ENCODE measurements around the gene GRIN2A.
A peak's percentile ranks its signal among the peaks of the same experiment; 100 is the strongest.

Gene GRIN2A

DNA sequence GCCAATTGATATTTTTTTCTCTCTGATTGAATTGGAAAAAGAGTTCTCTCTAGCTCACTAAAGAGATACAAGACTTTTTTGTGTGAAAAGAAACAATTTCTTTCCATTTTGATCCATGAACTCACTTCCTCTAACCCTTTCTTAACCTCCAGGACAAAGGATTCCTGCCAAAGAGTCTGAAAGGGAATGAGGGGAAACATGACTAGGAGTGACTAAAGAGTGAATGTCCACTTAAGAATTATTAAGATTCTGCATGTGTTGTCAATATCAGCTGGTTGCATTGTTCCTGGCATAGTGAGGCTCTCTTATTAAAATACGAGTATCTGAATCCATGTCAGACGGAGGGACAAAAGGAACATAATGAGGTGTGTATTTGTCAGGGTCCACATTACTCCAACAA, 344.7 kb downstream of the GRIN2A start:
- Histone ChIP-seq H3K4me1 (no peaks in the 10 kb centered on the region), H3K36me3 (replicated peaks) (no peaks in the 10 kb centered on the region), H3K4me3 (no peak overlapping the region), H3K27me3 (ENCODE audit: low read depth) (no peaks in the 10 kb centered on the region), H3K9me3 (no peaks in the 10 kb centered on the region)
- DNase-seq (ENCODE audit: low spot score in 2 of 2), result no peak
- in situ Hi-C loops (cut with MboI; ENCODE audit: low sequenced_read_pairs), result no loop called here

- Histone ChIP-seq H3K36me3 (replicated peaks) (no peaks in the 10 kb centered on the region), H3K4me3 (no peak overlapping the region), H3K9me3 (no peaks in the 10 kb centered on the region), H3K4me1 (no peaks in the 10 kb centered on the region), H3K27me3 (ENCODE audit: low read depth) (no peaks in the 10 kb centered on the region)
- in situ Hi-C loops (cut with MboI; ENCODE audit: low sequenced_read_pairs), result no loop called here
- DNase-seq (ENCODE audit: low spot score in 2 of 2), result peak in 1 of 2 experiments; percentile 14
Measured at GRCh38 chr16:9836118-9836736, 346.0 kb downstream of the GRIN2A start.

GRCh38 chr16:9827062-9827752, 355.0 kb downstream of the GRIN2A start:
- no peak for DNase-seq (ENCODE audit: low spot score in 2 of 2)
- Histone ChIP-seq H3K36me3 (replicated peaks) (no peaks in the 10 kb centered on the region), H3K4me3 (no peak overlapping the region), H3K9me3 (no peaks in the 10 kb centered on the region), H3K4me1 (no peaks in the 10 kb centered on the region), H3K27me3 (ENCODE audit: low read depth) (no peaks in the 10 kb centered on the region)
- in situ Hi-C loops (cut with MboI; ENCODE audit: low sequenced_read_pairs), result no loop called here

GRCh38 chr16:9826656-9827055, 355.6 kb downstream of the GRIN2A start:
- Histone ChIP-seq H3K4me1 (no peaks in the 10 kb centered on the region), H3K9me3 (no peaks in the 10 kb centered on the region), H3K36me3 (replicated peaks) (no peaks in the 10 kb centered on the region), H3K4me3 (no peak overlapping the region), H3K27me3 (ENCODE audit: low read depth) (no peaks in the 10 kb centered on the region)
- in situ Hi-C loops (cut with MboI; ENCODE audit: low sequenced_read_pairs), result no loop called here
- DNase-seq (ENCODE audit: low spot score in 2 of 2), result no peak

GRCh38 chr16:9824200-9825068, 357.8 kb downstream of the GRIN2A start:
- Histone ChIP-seq H3K4me3 (no peak overlapping the region), H3K36me3 (replicated peaks) (no peaks in the 10 kb centered on the region), H3K9me3 (no peaks in the 10 kb centered on the region), H3K4me1 (no peaks in the 10 kb centered on the region), H3K27me3 (ENCODE audit: low read depth) (no peaks in the 10 kb centered on the region)
- no peak for DNase-seq (ENCODE audit: low spot score in 2 of 2)
- in situ Hi-C loops (cut with MboI; ENCODE audit: low sequenced_read_pairs), result no loop called here

GRCh38 chr16:9823510-9823909, 358.7 kb downstream of the GRIN2A start:
- in situ Hi-C loops (cut with MboI; ENCODE audit: low sequenced_read_pairs), result no loop called here

GRCh38 chr16:9821970-9822369, 360.3 kb downstream of the GRIN2A start:
- no peak overlapping the region for H3K4me3 ChIP-seq
- H3K36me3 ChIP-seq (replicated peaks), result no peaks in the 10 kb centered on the region
- in situ Hi-C loops (cut with MboI; ENCODE audit: low sequenced_read_pairs), result no loop called here
- H3K27me3 ChIP-seq (ENCODE audit: low read depth), result no peaks in the 10 kb centered on the region
- no peaks in the 10 kb centered on the region for H3K9me3 ChIP-seq
- no peak for DNase-seq (ENCODE audit: low spot score in 2 of 2)
- H3K4me1 ChIP-seq, result no peaks in the 10 kb centered on the region

More at GRCh38 chr16:9823510-9823909, 358.7 kb downstream of the GRIN2A start:
- Histone ChIP-seq H3K36me3 (replicated peaks) (no peaks in the 10 kb centered on the region), H3K4me3 (no peak overlapping the region), H3K4me1 (no peaks in the 10 kb centered on the region), H3K9me3 (no peaks in the 10 kb centered on the region), H3K27me3 (ENCODE audit: low read depth) (no peaks in the 10 kb centered on the region)
- no peak for DNase-seq (ENCODE audit: low spot score in 2 of 2)

DNA sequence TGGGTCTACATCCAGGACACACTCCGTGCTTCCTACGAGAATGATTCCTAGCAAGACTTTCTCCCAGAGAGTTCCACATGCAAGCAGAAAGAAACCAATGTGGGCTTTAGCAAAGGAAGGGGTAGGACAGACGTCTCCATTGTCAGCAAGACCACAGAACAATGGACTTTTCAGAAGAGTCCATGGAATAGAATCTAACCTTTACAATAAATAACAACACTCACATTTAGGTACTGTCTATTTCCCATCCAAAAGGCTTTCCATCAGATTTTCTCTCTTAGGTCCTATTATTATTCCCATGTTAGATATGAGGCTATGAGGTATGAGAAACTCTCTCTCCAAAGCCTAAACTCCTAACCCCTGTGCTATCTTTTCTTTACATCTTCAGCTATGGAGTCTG, 360.9 kb downstream of the GRIN2A start:
- Histone ChIP-seq H3K27me3 (ENCODE audit: low read depth) (no peaks in the 10 kb centered on the region), H3K4me1 (no peaks in the 10 kb centered on the region), H3K36me3 (replicated peaks) (no peaks in the 10 kb centered on the region), H3K4me3 (no peak overlapping the region), H3K9me3 (no peaks in the 10 kb centered on the region)
- in situ Hi-C loops (cut with MboI; ENCODE audit: low sequenced_read_pairs), result no loop called here
- DNase-seq (ENCODE audit: low spot score in 2 of 2), result no peak

GRCh38 chr16:9820476-9821246, 361.6 kb downstream of the GRIN2A start:
- Histone ChIP-seq H3K9me3 (no peaks in the 10 kb centered on the region), H3K4me1 (no peaks in the 10 kb centered on the region), H3K36me3 (replicated peaks) (no peaks in the 10 kb centered on the region), H3K4me3 (no peak overlapping the region), H3K27me3 (ENCODE audit: low read depth) (no peaks in the 10 kb centered on the region)
- in situ Hi-C loops (cut with MboI; ENCODE audit: low sequenced_read_pairs), result no loop called here
- DNase-seq (ENCODE audit: low spot score in 2 of 2), result no peak

- H3K36me3 ChIP-seq (replicated peaks), result no peaks in the 10 kb centered on the region
- H3K27me3 ChIP-seq (ENCODE audit: low read depth), result no peaks in the 10 kb centered on the region
- DNase-seq (ENCODE audit: low spot score in 2 of 2), result no peak
- in situ Hi-C loops (cut with MboI; ENCODE audit: low sequenced_read_pairs), result no loop called here
- H3K9me3 ChIP-seq, result no peaks in the 10 kb centered on the region
- H3K4me3 ChIP-seq, result no peak overlapping the region
- no peaks in the 10 kb centered on the region for H3K4me1 ChIP-seq
Measured at GRCh38 chr16:9818702-9819101, 363.5 kb downstream of the GRIN2A start.

GRCh38 chr16:9817586-9817985, 364.6 kb downstream of the GRIN2A start:
- Histone ChIP-seq H3K9me3 (no peaks in the 10 kb centered on the region), H3K4me1 (no peaks in the 10 kb centered on the region), H3K36me3 (replicated peaks) (no peaks in the 10 kb centered on the region), H3K4me3 (no peak overlapping the region), H3K27me3 (ENCODE audit: low read depth) (no peaks in the 10 kb centered on the region)
- in situ Hi-C loops (cut with MboI; ENCODE audit: low sequenced_read_pairs), result no loop called here
- no peak for DNase-seq (ENCODE audit: low spot score in 2 of 2)

DNA sequence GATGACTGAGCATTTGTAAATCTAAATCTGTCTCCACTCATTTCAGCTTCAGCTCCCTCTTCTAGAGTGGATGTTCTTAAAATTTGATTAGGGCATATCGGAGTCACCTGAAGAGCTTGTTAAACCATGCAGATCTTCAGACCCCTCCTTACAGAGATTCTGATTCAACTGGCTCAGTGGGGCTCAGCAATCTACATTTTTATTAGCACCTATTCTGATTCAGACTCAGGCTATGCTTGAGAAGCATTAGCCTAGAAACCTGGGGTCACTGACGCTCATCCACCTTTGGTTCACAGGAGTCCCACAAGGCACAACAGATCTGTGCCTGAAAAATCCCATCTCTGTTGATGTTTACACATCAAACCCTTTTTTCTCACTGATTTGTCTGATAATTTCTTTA, 365.6 kb downstream of the GRIN2A start:
- Histone ChIP-seq H3K36me3 (replicated peaks) (no peaks in the 10 kb centered on the region), H3K4me3 (no peak overlapping the region), H3K27me3 (ENCODE audit: low read depth) (no peaks in the 10 kb centered on the region), H3K9me3 (no peaks in the 10 kb centered on the region), H3K4me1 (no peaks in the 10 kb centered on the region)
- no peak for DNase-seq (ENCODE audit: low spot score in 2 of 2)
- in situ Hi-C loops (cut with MboI; ENCODE audit: low sequenced_read_pairs), result no loop called here

- in situ Hi-C loops (cut with MboI; ENCODE audit: low sequenced_read_pairs), result no loop called here
- Histone ChIP-seq H3K9me3 (no peaks in the 10 kb centered on the region), H3K4me3 (no peak overlapping the region), H3K36me3 (replicated peaks) (no peaks in the 10 kb centered on the region), H3K27me3 (ENCODE audit: low read depth) (no peaks in the 10 kb centered on the region), H3K4me1 (no peaks in the 10 kb centered on the region)
- DNase-seq (ENCODE audit: low spot score in 2 of 2), result no peak
Measured at GRCh38 chr16:9813665-9814064, 368.6 kb downstream of the GRIN2A start.
